Mesenchymal stem cell (in vitro differentiated cells and primary cell): ENCODE data around the gene CBL.
A peak's percentile ranks its signal among the peaks of the same experiment; 100 is the strongest.

Experiments
- DNase-seq: peaks from one replicate; pipeline ENCODE4 v3.0.0-alpha.2; 2013
- H2AFZ ChIP-seq: one replicate; pipeline ENCODE4 v1.6.1; 2013; ENCODE audit warnings: low read depth, mild to moderate bottlenecking, control low read depth, inconsistent platforms, low read length, moderate library complexity
- H2AK5ac ChIP-seq: 2 replicates; pipeline ENCODE4 v1.6.1; 2013; ENCODE audit warnings: low read length, moderate library complexity, mild to moderate bottlenecking, inconsistent platforms; ENCODE audit not compliant: severe bottlenecking
- H2BK120ac ChIP-seq: one replicate; pipeline ENCODE4 v1.6.1; 2013; ENCODE audit warnings: low read depth, mild to moderate bottlenecking, inconsistent platforms, low read length, moderate library complexity
- H2BK12ac ChIP-seq, 2 experiments: one replicate each; pipeline ENCODE4 v1.6.1; 2013; ENCODE audit warnings: inconsistent platforms in 2 of 2, low read length in 2 of 2, mild to moderate bottlenecking in 2 of 2, moderate library complexity in 2 of 2, control low read depth in 1 of 2
- H2BK15ac ChIP-seq: one replicate; pipeline ENCODE4 v1.6.1; 2013; ENCODE audit warnings: mild to moderate bottlenecking, low read depth, inconsistent platforms; ENCODE audit not compliant: poor library complexity, severe bottlenecking
- H2BK5ac ChIP-seq: 2 replicates; pipeline ENCODE4 v1.6.1; 2013; ENCODE audit warnings: low read depth, mild to moderate bottlenecking, low read length, control low read depth, inconsistent platforms; ENCODE audit not compliant: poor library complexity, severe bottlenecking
- H3K14ac ChIP-seq, 2 experiments: one replicate each; pipeline ENCODE4 v1.6.1; 2013; ENCODE audit warnings: inconsistent platforms in 2 of 2, low read length in 2 of 2, control low read depth in 1 of 2, mild to moderate bottlenecking in 1 of 2, moderate library complexity in 1 of 2
- H3K18ac ChIP-seq, 2 experiments: one replicate each; pipeline ENCODE4 v1.6.1; 2013; ENCODE audit warnings: inconsistent platforms in 2 of 2, low read length in 2 of 2, control low read depth in 1 of 2, low read depth in 1 of 2, mild to moderate bottlenecking in 1 of 2
- H3K23ac ChIP-seq, 2 experiments: one replicate each; pipeline ENCODE4 v1.6.1; 2013; ENCODE audit warnings: inconsistent platforms in 2 of 2, low read length in 2 of 2, mild to moderate bottlenecking in 2 of 2, moderate library complexity in 2 of 2, control low read depth in 1 of 2
- H3K27ac ChIP-seq: 2 replicates; pipeline ENCODE4 v1.5.1; 2013; ENCODE audit warnings: mild to moderate bottlenecking, moderate library complexity, low read length, control low read depth, inconsistent platforms; ENCODE audit not compliant: poor library complexity, severe bottlenecking
- H3K27me3 ChIP-seq, 2 experiments: 2 replicates each; pipeline versions ENCODE4 v1.6.1 to v1.7.0; 2013; ENCODE audit warnings: low read length in 2 of 2, mild to moderate bottlenecking in 2 of 2, moderate library complexity in 2 of 2, control low read depth in 1 of 2, inconsistent platforms in 1 of 2; ENCODE audit not compliant: control insufficient read depth in 1 of 2, insufficient read depth in 1 of 2
- H3K36me3 ChIP-seq, 2 experiments: 2 replicates each; pipeline versions ENCODE4 v1.6.1 to v1.7.0; 2013; ENCODE audit warnings: low read length in 2 of 2, control low read depth in 1 of 2, inconsistent platforms in 1 of 2, low read depth in 1 of 2, mild to moderate bottlenecking in 1 of 2; ENCODE audit not compliant: insufficient read depth in 2 of 2, control insufficient read depth in 1 of 2
- H3K4ac ChIP-seq, 2 experiments: one replicate each; pipeline ENCODE4 v1.6.1; 2013; ENCODE audit warnings: inconsistent platforms in 2 of 2, low read length in 2 of 2, mild to moderate bottlenecking in 2 of 2, moderate library complexity in 2 of 2, control low read depth in 1 of 2, low read depth in 1 of 2
- H3K4me1 ChIP-seq: 2 replicates; pipeline ENCODE4 v1.6.1; 2013; ENCODE audit warnings: low read depth, low read length, control low read depth; ENCODE audit not compliant: control insufficient read depth, insufficient read depth
- H3K4me2 ChIP-seq: 2 replicates; pipeline ENCODE4 v1.6.1; 2013; ENCODE audit warnings: low read length, mild to moderate bottlenecking, inconsistent platforms; ENCODE audit not compliant: poor library complexity, severe bottlenecking
- H3K4me3 ChIP-seq, 2 experiments: 2 replicates each; pipeline versions ENCODE4 v1.5.1 to v1.7.0; 2013; ENCODE audit warnings: low read length in 2 of 2, mild to moderate bottlenecking in 2 of 2, control low read depth in 1 of 2, low read depth in 1 of 2; ENCODE audit not compliant: insufficient read depth in 1 of 2
- H3K79me1 ChIP-seq: replicated peaks from 2 replicates; pipeline ENCODE4 v1.6.1; 2013; ENCODE audit warnings: mild to moderate bottlenecking, control low read depth, low read length, inconsistent platforms; ENCODE audit not compliant: poor library complexity, severe bottlenecking
- H3K9ac ChIP-seq: 2 replicates; pipeline ENCODE4 v1.7.0; 2013; ENCODE audit warnings: mild to moderate bottlenecking, low read length, moderate library complexity
- H3K9me3 ChIP-seq: 2 replicates; pipeline ENCODE4 v1.7.0; 2013; ENCODE audit warnings: mild to moderate bottlenecking, low read length; ENCODE audit not compliant: control insufficient read depth
- H4K8ac ChIP-seq: one replicate; pipeline ENCODE4 v1.6.1; 2013; ENCODE audit warnings: inconsistent platforms, mild to moderate bottlenecking, low read length, moderate library complexity
- H4K91ac ChIP-seq: one replicate; pipeline ENCODE4 v1.6.1; 2013; ENCODE audit warnings: mild to moderate bottlenecking, low read length, inconsistent platforms
- WGBS: methylation state at CpG from one replicate; pipeline ENCODE4 v1.1.7; 2013; ENCODE audit warnings: mixed read lengths; 5-methylcytosine and 5-hydroxymethylcytosine counted together

CBL gene

DNA sequence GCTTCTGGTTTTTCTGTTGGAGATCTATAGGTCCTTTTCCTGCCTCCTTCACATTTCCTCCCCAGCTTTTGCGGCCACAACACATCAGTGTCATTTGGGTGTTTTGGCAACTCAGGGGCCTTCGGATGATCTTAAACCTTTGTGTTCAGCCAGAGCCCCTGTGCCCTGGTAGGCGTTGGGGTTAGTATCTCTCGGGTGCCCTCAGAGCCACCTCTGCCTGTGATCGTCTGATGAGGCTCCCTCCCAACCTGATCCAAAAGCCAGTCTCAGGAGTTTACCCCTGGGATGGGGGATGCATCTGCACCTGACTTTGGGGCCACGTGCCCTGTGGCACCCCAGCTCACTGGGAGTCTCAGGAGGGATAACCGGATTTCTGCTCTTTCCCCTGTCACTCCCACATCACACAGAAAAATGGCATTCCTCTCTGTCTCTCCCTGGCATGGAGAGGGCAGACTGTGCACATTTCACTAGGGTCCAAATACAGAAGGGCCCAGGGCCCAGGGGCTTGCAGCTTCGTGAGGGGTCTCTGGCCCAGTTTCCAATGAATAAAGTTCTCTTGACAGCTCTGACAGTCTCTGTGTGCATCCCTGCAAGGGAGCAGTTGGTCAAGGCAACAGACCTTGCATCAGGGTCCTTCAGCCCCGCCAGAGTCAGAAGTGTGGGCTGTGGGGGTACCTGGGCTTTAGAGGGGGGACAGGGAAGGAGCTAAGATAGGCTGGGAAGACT lies 130.8 kb downstream of the CBL start:
- H3K4me2 ChIP-seq: no peak overlapping the region
- H2AK5ac ChIP-seq: no peak overlapping the region
- peak overlapping the region; percentile 38 to 47 for H2BK12ac ChIP-seq
- peaks cover 39% of the 10 kb centered on the region for H3K4me1 ChIP-seq
- no peak overlapping the region for H3K23ac ChIP-seq
- H3K27ac ChIP-seq: no peak overlapping the region
- H3K4me3 ChIP-seq: no peak overlapping the region
- peak overlapping the region; percentile 45 for H2BK120ac ChIP-seq
- no peak for DNase-seq
- H3K9me3 ChIP-seq: no peaks in the 10 kb centered on the region
- no peak overlapping the region for H3K14ac ChIP-seq
- H3K18ac ChIP-seq: peak overlapping the region in 1 of 2 experiments; percentile 54
- H2BK5ac ChIP-seq: no peak overlapping the region
- WGBS: 92% methylated on average over 9 of the region's 9 CpGs
- H3K79me1 ChIP-seq: peaks cover 30% of the 10 kb centered on the region
- no peak overlapping the region for H2BK15ac ChIP-seq
- no peak overlapping the region for H4K8ac ChIP-seq
- peak overlapping the region; percentile 60 for H3K9ac ChIP-seq
- H3K27me3 ChIP-seq: peaks cover 3 to 26% of the 10 kb centered on the region in 2 experiments
- no peak overlapping the region for H2AFZ ChIP-seq
- H3K36me3 ChIP-seq: peaks cover 15 to 17% of the 10 kb centered on the region in 2 experiments
- H3K4ac ChIP-seq: peak overlapping the region; percentile 32 to 36
- H4K91ac ChIP-seq: peak overlapping the region; percentile 11

DNA sequence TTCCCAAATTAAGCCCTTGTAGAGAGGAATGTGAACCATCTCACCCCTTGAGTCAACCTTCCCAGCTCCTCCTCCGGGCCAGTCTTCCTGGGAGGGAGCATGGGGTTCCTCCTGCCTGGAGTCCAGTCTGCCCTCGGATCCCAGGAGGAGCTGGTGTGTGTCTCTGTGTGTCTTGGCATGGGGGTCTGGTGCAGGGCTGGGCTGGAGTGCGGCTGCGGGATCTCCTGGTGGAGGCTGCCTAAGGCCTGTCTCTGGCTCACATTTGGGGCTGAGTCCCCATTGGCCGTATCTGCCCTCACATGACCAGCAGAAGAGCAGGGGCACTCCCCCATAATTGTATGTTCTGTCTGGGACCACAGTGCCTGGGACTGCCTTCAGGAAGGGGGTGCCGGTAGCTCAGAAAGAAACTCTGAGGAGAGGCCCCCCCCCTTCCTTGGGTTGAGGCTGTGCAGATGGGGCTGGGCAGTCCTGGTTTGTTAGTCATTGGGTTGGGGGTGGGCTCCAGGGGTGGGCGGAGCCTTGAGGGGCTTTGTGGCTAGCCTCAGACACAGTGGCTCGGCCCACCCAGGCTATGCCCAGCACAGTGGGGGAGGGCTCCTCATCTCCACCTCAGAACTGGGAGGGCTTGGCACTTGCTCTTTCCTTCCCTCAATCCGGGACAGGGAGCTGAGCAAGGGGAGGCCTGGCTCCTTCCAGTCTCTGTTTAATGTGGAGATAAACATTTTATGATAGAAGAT lies 131.6 kb downstream of the CBL start:
- peak overlapping the region; percentile 29 to 44 for H2BK12ac ChIP-seq
- peaks cover 30% of the 10 kb centered on the region for H3K79me1 ChIP-seq
- H3K18ac ChIP-seq: peak overlapping the region; percentile 6 to 92
- peak overlapping the region; percentile 3 for H4K91ac ChIP-seq
- H3K23ac ChIP-seq: no peak overlapping the region
- H2BK15ac ChIP-seq: peak overlapping the region; percentile 80
- peak overlapping the region; percentile 11 for H2BK120ac ChIP-seq
- H3K27me3 ChIP-seq: peaks cover 9 to 35% of the 10 kb centered on the region in 2 experiments
- peak overlapping the region; percentile 60 for H3K9ac ChIP-seq
- DNase-seq: peak; percentile 96
- H2BK5ac ChIP-seq: no peak overlapping the region
- no peak overlapping the region for H3K27ac ChIP-seq
- H3K9me3 ChIP-seq: no peaks in the 10 kb centered on the region
- H3K14ac ChIP-seq: no peak overlapping the region
- no peak overlapping the region for H3K4me2 ChIP-seq
- H2AK5ac ChIP-seq: no peak overlapping the region
- H3K4ac ChIP-seq: peak overlapping the region in 1 of 2 experiments; percentile 57
- H4K8ac ChIP-seq: peak overlapping the region; percentile 14
- H3K4me3 ChIP-seq: peak overlapping the region in 1 of 2 experiments; percentile 41
- H2AFZ ChIP-seq: no peak overlapping the region
- H3K4me1 ChIP-seq: peaks cover 39% of the 10 kb centered on the region
- H3K36me3 ChIP-seq: peaks cover 15 to 17% of the 10 kb centered on the region in 2 experiments
- WGBS: 20% methylated on average over 6 of the region's 9 CpGs

DNA sequence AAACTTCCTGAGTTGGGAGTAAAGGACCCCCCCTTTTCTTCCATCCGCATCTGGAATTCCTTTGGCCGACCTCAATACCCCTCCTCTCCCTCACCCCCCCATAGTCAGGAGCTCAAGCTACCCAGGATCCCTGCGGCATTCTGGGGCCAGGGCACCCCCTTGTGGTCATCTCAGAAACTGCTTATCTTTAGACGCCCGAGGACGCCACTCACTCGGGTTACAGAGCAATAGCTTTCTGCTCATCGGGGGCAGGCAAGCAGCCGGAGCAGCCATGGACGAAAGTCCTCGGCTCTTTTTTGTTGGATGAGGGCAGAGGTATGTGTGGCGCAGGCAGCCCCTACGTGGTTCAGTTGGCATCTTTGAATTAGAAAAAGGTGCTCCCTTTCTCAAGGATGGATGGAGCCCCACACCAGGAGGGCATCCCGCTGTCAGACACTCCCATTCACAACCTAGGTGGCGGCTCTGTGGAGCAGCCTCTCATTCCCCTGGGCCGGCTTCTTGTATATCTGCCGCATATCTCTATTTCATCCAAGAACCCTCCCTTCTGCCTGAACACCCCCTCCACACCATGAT lies 132.3 kb downstream of the CBL start:
- H2BK120ac ChIP-seq: no peak overlapping the region

More for the DNA sequence above, 132.3 kb downstream of the CBL start:
- H3K27ac ChIP-seq: no peak overlapping the region
- peak overlapping the region; percentile 60 for H3K9ac ChIP-seq
- H3K4me3 ChIP-seq: peak overlapping the region in 1 of 2 experiments; percentile 77
- H3K27me3 ChIP-seq: peaks cover 16 to 41% of the 10 kb centered on the region in 2 experiments
- peak overlapping the region; percentile 12 for H4K8ac ChIP-seq
- peak overlapping the region; percentile 40 for H3K4me2 ChIP-seq
- peak overlapping the region in 1 of 2 experiments; percentile 64 for H3K14ac ChIP-seq
- no peak overlapping the region for H2AFZ ChIP-seq
- no peak overlapping the region for H3K4ac ChIP-seq
- peak overlapping the region in 1 of 2 experiments; percentile 83 for H3K18ac ChIP-seq
- 3% methylated on average over 15 of the region's 17 CpGs for WGBS
- no peak overlapping the region for H3K23ac ChIP-seq
- peaks cover 39% of the 10 kb centered on the region for H3K4me1 ChIP-seq
- peaks cover 15 to 17% of the 10 kb centered on the region in 2 experiments for H3K36me3 ChIP-seq
- H2BK15ac ChIP-seq: peak overlapping the region; percentile 32
- H2BK5ac ChIP-seq: no peak overlapping the region
- peaks cover 30% of the 10 kb centered on the region for H3K79me1 ChIP-seq
- H4K91ac ChIP-seq: no peak overlapping the region
- H2AK5ac ChIP-seq: no peak overlapping the region
- no peaks in the 10 kb centered on the region for H3K9me3 ChIP-seq
- H2BK12ac ChIP-seq: peak overlapping the region in 1 of 2 experiments; percentile 25
- no peak for DNase-seq
